K562 (cell line): ENCODE measurements around the gene MRPS18B. TPM values are rescaled to one million over a fixed set of nuclear protein-coding genes. Genes with fewer than 3 reads are reported as not detected.

Experiments
- ADNP ChIP-seq: fragments of 200-800 bp; sonication (Bioruptor generic); IDR thresholded peaks from 2 replicates; pipeline ENCODE4 v1.6.1; 2016; ENCODE audit warnings: missing genetic modification characterization, missing compliant biosample characterization
- CHD2 ChIP-seq: IDR thresholded peaks from 2 replicates; pipeline ENCODE4 v1.6.1; 2011; ENCODE audit warnings: low read depth, low read length
- CHD4 ChIP-seq: fragments of 200-600 bp; sonication (generic); IDR thresholded peaks from 3 replicates; pipeline ENCODE4 v1.6.1; 2012; ENCODE audit warnings: low read depth, mild to moderate bottlenecking, mixed read lengths, low read length, inconsistent platforms; ENCODE audit not compliant: insufficient read depth, insufficient replicate concordance, poor library complexity, severe bottlenecking
- JUND ChIP-seq, 2 experiments: IDR thresholded peaks; 2 replicates in 1 of 2; 3 replicates in 1 of 2; pipeline ENCODE4 v1.6.1; 2011; ENCODE audit warnings: borderline replicate concordance in 2 of 2, low read depth in 2 of 2, low read length in 2 of 2, improper control_type of control experiment in 1 of 2, missing biosample characterization in 1 of 2, missing genetic modification characterization in 1 of 2, missing genetic modification reagents in 1 of 2
- LEF1 ChIP-seq: fragments of 450-650 bp; IDR thresholded peaks from 2 replicates; pipeline ENCODE4 v1.6.1; 2016; ENCODE audit warnings: mild to moderate bottlenecking
- MAZ ChIP-seq, 2 experiments: fragments of 450-650 bp in 1 of 2; sonication (generic) in 1 of 2; formaldehyde crosslinking; IDR thresholded peaks in 1 of 2; conservative IDR thresholded peaks in 1 of 2; 2 replicates each; pipeline versions ENCODE4 v1.4.0 to v1.5.0; 2020; ENCODE audit warnings: mild to moderate bottlenecking in 1 of 2, missing genetic modification reagents in 1 of 2
- MCM3 ChIP-seq: fragments of 450-650 bp; IDR thresholded peaks from 2 replicates; pipeline ENCODE4 v1.6.1; 2016
- MCM7 ChIP-seq, 2 experiments: fragments of 450-650 bp; IDR thresholded peaks; 2 replicates each; pipeline ENCODE4 v1.6.1; 2016 to 2018
- MEF2D ChIP-seq: conservative IDR thresholded peaks from 2 replicates; pipeline ENCODE4 v1.6.1; 2016; ENCODE audit warnings: low read depth, missing genetic modification characterization, missing compliant biosample characterization
- OTX1 ChIP-seq: fragments of 450-650 bp; formaldehyde crosslinking; IDR thresholded peaks from 2 replicates; pipeline ENCODE4 v1.4.0; 2022; ENCODE audit warnings: mild to moderate bottlenecking
- SAP30 ChIP-seq: fragments of 200-600 bp; sonication (generic); IDR thresholded peaks from 2 replicates; pipeline ENCODE4 v1.6.1; 2012; ENCODE audit warnings: borderline replicate concordance, low read depth, mild to moderate bottlenecking, moderate library complexity, low read length, control low read depth, inconsistent platforms; ENCODE audit not compliant: insufficient read depth, poor library complexity, severe bottlenecking
- SIN3B ChIP-seq: fragments of 450-650 bp; IDR thresholded peaks from 2 replicates; pipeline ENCODE4 v1.6.1; 2017; ENCODE audit warnings: low read depth, mild to moderate bottlenecking, moderate library complexity
- SMAD4 ChIP-seq: fragments of 250-450 bp; sonication (Bioruptor Pico); conservative IDR thresholded peaks from 2 replicates; pipeline ENCODE4 v1.8.0; 2021; ENCODE audit warnings: inconsistent platforms, mild to moderate bottlenecking, moderate library complexity
- TEAD2 ChIP-seq: fragments of 450-650 bp; IDR thresholded peaks from 2 replicates; pipeline ENCODE4 v1.6.1; 2016; ENCODE audit warnings: missing genetic modification characterization, control low read depth, missing compliant biosample characterization
- YY1 ChIP-seq, 3 experiments: IDR thresholded peaks; 2 replicates each; pipeline ENCODE4 v1.6.1; 2011; ENCODE audit warnings: low read length in 2 of 3, mild to moderate bottlenecking in 2 of 3, moderate library complexity in 2 of 3, borderline replicate concordance in 1 of 3, control low read depth in 1 of 3, low read depth in 1 of 3; ENCODE audit not compliant: insufficient read depth in 3 of 3, insufficient replicate concordance in 2 of 3, control insufficient read depth in 1 of 3, insufficient read length in 1 of 3; ENCODE audit errors: extremely low read depth in 1 of 3
- ZBED1 ChIP-seq: IDR thresholded peaks from 2 replicates; pipeline ENCODE4 v1.6.1; 2014
- ZFP91 ChIP-seq: sonication (generic); formaldehyde crosslinking; IDR thresholded peaks from 2 replicates; pipeline ENCODE4 v1.8.0; 2022; ENCODE audit warnings: mild to moderate bottlenecking, missing genetic modification reagents
- ZNF592 ChIP-seq: fragments of 450-650 bp; IDR thresholded peaks from 2 replicates; pipeline ENCODE4 v1.6.1; 2017; ENCODE audit warnings: antibody characterized with exemption, mild to moderate bottlenecking
- ZNF740 ChIP-seq, 3 experiments: fragments of 200-800 bp in 1 of 3; sonication (Bioruptor generic) in 1 of 3; sonication (generic) in 1 of 3; formaldehyde crosslinking in 1 of 3; IDR thresholded peaks; 2 replicates each; pipeline versions ENCODE4 v1.6.1 to v1.8.0; 2016 to 2022; ENCODE audit warnings: mild to moderate bottlenecking in 2 of 3, missing compliant biosample characterization in 2 of 3, missing genetic modification characterization in 2 of 3, missing genetic modification reagents in 1 of 3
- polyA plus RNA-seq, 8 experiments: library from polyadenylated mRNA; depleted of rRNA in 4 of 8; stranded (reverse) in 5 of 8; unstranded in 3 of 8; fragments of >200 nt; fragmentation: Nextera tagmentation in 2 of 8; fragmentation: Illumina TruSeq in 1 of 8; extraction: Ambion mirVana in 2 of 8; extraction: Trizol in 1 of 8; gene quantifications; 2 replicates each; pipeline versions ENCODE4 v1.2.1 to v1.2.3, GENCODE V29; 2011 to 2014; ENCODE audit warnings: inconsistent platforms in 1 of 8, missing spikeins in 1 of 8
- total RNA-seq, 7 experiments: library from RNA; depleted of rRNA in 6 of 7; stranded (reverse); fragments of >200 nt in 6 of 7; fragmentation: Illumina TruSeq in 2 of 7; extraction: Trizol in 2 of 7; gene quantifications; 2 replicates each; pipeline versions ENCODE4 v1.2.1 to v1.2.3, GENCODE V29; 2011 to 2021; ENCODE audit warnings: low replicate concordance in 1 of 7

The MRPS18B gene
- total and polyA plus RNA-seq, 9 of the 15 experiments (the other 6 are each of a cell fraction or from before 2014, with no cell fraction given): 132 to 383 (median 178) TPM

- TF ChIP-seq CHD4 (no peak), YY1 (IDR thresholded peaks at IDR 0.05; ENCODE audit: borderline replicate concordance in 1 of 3, control insufficient read depth in 1 of 3, extremely low read depth in 1 of 3, insufficient read depth in 3 of 3, insufficient read length in 1 of 3, insufficient replicate concordance in 2 of 3, low read depth in 1 of 3, low read length in 2 of 3) (peak in 1 of 3 experiments; percentile 88), LEF1 (no peak; the same call in 1 of the 2 replicates), ZNF740 (CRISPR knock-in tag; IDR thresholded peaks at IDR 0.05) (no peak), ZNF740 (tag; IDR thresholded peaks at IDR 0.05) (0 out of 4 replicates have a peak, but pooled peaks of 1 of the 2 experiments have one; percentile 30), MCM3 (no peak), OTX1 (peak; percentile 61; the same call in 1 of the 2 replicates), MAZ (CRISPR knock-in tag; conservative IDR thresholded peaks at IDR 0.05 in 1 of 2, IDR thresholded peaks at IDR 0.05 in 1 of 2) (peak in 1 of 2 experiments; percentile 16; a peak in 1 of 4 replicates), MCM7 (IDR thresholded peaks at IDR 0.05) (no peak), JUND (IDR thresholded peaks at IDR 0.05; ENCODE audit: borderline replicate concordance, low read depth, low read length) (no peak), JUND (tag; IDR thresholded peaks at IDR 0.05; ENCODE audit: borderline replicate concordance, low read depth, low read length) (no peak), ADNP (tag) (no peak), ZFP91 (CRISPR knock-in tag) (no peak), MEF2D (tag) (0 out of 2 replicates have a peak, but pooled peaks have one; percentile 4), SIN3B (no peak), TEAD2 (tag) (no peak), ZBED1 (no peak), CHD2 (peak; percentile 45), SMAD4 (CRISPR knock-in tag) (peak; percentile 30; the same call in 1 of the 2 replicates), ZNF592 (0 out of 2 replicates have a peak, but pooled peaks have one; percentile 31), SAP30 (no peak)
Observed at GRCh38 chr6:30615219-30615957, 2.3 kb upstream of the MRPS18B start (continued).
